Measurements from ENCODE around the gene CORO1C.

DNA sequence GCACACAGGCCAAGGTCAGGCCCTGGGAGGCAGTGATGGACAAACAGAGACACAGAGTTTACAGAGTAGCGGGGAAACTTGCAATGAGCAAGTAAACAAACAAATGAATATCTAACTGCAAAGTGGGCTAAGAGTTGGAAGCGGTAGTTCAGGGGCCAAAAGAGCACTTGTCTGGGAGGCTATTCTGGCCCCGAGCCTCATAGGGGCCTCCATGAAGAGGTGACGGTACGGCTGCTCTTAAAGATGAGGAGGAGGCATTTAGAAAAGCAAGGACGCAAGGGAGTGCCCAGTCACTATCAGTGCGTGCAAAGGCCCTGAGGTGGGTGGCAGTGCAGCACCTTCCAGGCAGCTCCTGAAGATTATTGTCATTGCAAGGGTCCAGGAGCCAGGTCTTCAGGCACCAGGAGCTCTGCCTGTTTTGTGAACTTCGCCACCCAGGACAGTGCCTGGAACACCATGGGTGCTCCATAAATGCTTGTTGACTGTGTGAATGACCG is 129.1 kb downstream of the CORO1C start:
- TF ChIP-seq CTCF (IDR thresholded peaks at IDR 0.05) (no peak), POLR2AphosphoS5 (IDR thresholded peaks at IDR 0.05; ENCODE audit: insufficient read depth in 1 of 2, low read depth in 1 of 2) (no peak)
